Measurements from ENCODE around the gene GRIK5.

GRIK5 gene

DNA sequence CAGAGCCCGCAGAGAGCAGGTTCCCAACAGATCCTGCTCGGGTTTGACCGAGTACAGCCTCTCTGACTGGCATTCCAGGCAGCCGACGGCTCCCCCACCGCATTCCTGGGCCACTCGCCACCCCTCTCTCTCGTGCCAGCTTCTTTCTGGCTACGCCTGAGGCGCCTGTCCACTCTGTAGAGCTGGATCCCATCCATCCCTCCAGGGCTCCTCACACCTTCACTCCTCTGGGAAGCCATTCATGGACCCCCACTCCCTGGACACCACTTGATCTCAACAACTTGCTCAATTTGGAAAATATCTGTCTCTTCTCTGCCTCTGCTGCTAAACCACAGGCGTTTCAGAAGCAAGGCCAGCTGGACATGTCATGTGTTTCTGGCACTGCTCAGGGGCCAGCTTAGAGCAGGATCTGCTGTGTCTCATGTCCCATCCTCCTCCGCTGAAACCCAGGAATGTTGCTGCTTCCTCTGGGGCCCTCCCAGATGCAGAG lies 45.3 kb downstream of the GRIK5 start:
- H3K4me2 ChIP-seq (ENCODE audit: low read depth, low read length, poor library complexity, severe bottlenecking), result no peak overlapping the region
- no peak overlapping the region for H2AFZ ChIP-seq (ENCODE audit: low read length)
- H3K27me3 ChIP-seq (ENCODE audit: insufficient read depth, low read length, poor library complexity, severe bottlenecking), result no peaks in the 10 kb centered on the region
- H3K79me2 ChIP-seq (ENCODE audit: insufficient read depth, low read length), result no peaks in the 10 kb centered on the region
- H3F3A ChIP-seq (ENCODE audit: low read depth), result no peaks in the 10 kb centered on the region
- H3K9me2 ChIP-seq (replicated peaks; ENCODE audit: low read depth, low read length), result no peaks in the 10 kb centered on the region
- no peak for TF ChIP-seq EZH2phosphoT487 (IDR thresholded peaks at IDR 0.05; ENCODE audit: borderline replicate concordance)
- H3K9me3 ChIP-seq (ENCODE audit: insufficient read depth, low read depth, low read length), result no peaks in the 10 kb centered on the region
- H3K36me3 ChIP-seq (ENCODE audit: insufficient read depth, low read length), result no peaks in the 10 kb centered on the region
- H3K4me3 ChIP-seq (ENCODE audit: low read length, poor library complexity, severe bottlenecking), result no peak overlapping the region
- H4K20me1 ChIP-seq (ENCODE audit: insufficient read depth, low read length, poor library complexity, severe bottlenecking), result no peaks in the 10 kb centered on the region
- no peak overlapping the region for H3K9ac ChIP-seq (ENCODE audit: low read depth, low read length, poor library complexity, severe bottlenecking)
- H3K4me1 ChIP-seq (ENCODE audit: insufficient read depth, low read length, poor library complexity, severe bottlenecking), result peaks cover 15% of the 10 kb centered on the region

DNA sequence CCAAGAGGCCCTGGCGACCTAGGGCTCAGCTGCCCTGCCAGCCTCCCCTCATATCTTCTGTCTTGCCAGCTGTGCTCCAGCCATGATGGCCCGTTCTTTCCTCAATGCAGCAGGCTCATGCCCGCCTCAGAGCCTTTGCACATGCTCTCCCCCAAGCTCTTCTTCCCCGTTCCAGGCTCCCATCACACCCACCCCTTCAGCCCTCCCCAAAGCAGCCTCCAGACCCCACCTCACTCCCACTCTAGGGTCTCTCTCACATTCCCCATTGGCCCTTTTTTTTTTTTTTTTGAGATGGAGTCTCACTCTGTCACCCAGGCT lies 46.1 kb downstream of the GRIK5 start:
- TF ChIP-seq, protein P1, sequence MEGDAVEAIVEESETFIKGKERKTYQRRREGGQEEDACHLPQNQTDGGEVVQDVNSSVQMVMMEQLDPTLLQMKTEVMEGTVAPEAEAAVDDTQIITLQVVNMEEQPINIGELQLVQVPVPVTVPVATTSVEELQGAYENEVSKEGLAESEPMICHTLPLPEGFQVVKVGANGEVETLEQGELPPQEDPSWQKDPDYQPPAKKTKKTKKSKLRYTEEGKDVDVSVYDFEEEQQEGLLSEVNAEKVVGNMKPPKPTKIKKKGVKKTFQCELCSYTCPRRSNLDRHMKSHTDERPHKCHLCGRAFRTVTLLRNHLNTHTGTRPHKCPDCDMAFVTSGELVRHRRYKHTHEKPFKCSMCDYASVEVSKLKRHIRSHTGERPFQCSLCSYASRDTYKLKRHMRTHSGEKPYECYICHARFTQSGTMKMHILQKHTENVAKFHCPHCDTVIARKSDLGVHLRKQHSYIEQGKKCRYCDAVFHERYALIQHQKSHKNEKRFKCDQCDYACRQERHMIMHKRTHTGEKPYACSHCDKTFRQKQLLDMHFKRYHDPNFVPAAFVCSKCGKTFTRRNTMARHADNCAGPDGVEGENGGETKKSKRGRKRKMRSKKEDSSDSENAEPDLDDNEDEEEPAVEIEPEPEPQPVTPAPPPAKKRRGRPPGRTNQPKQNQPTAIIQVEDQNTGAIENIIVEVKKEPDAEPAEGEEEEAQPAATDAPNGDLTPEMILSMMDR (conservative IDR thresholded peaks at IDR 0.05; ENCODE audit: low read length), result no peak
- no peak for TF ChIP-seq EZH2phosphoT487 (IDR thresholded peaks at IDR 0.05; ENCODE audit: borderline replicate concordance)
- H3K9me2 ChIP-seq (replicated peaks; ENCODE audit: low read depth, low read length), result no peaks in the 10 kb centered on the region
- no peaks in the 10 kb centered on the region for H3K36me3 ChIP-seq (ENCODE audit: insufficient read depth, low read length)
- H3K9ac ChIP-seq (ENCODE audit: low read depth, low read length, poor library complexity, severe bottlenecking), result no peak overlapping the region
- no peaks in the 10 kb centered on the region for H3K79me2 ChIP-seq (ENCODE audit: insufficient read depth, low read length)
- no peak overlapping the region for H3K4me2 ChIP-seq (ENCODE audit: low read depth, low read length, poor library complexity, severe bottlenecking)
- no peaks in the 10 kb centered on the region for H3K9me3 ChIP-seq (ENCODE audit: insufficient read depth, low read depth, low read length)
- H3K4me3 ChIP-seq (ENCODE audit: low read length, poor library complexity, severe bottlenecking), result no peak overlapping the region
- H3F3A ChIP-seq (ENCODE audit: low read depth), result no peaks in the 10 kb centered on the region
- H2AFZ ChIP-seq (ENCODE audit: low read length), result no peak overlapping the region
- no peaks in the 10 kb centered on the region for H3K27me3 ChIP-seq (ENCODE audit: insufficient read depth, low read length, poor library complexity, severe bottlenecking)
- no peaks in the 10 kb centered on the region for H4K20me1 ChIP-seq (ENCODE audit: insufficient read depth, low read length, poor library complexity, severe bottlenecking)
- peaks cover 15% of the 10 kb centered on the region for H3K4me1 ChIP-seq (ENCODE audit: insufficient read depth, low read length, poor library complexity, severe bottlenecking)

DNA sequence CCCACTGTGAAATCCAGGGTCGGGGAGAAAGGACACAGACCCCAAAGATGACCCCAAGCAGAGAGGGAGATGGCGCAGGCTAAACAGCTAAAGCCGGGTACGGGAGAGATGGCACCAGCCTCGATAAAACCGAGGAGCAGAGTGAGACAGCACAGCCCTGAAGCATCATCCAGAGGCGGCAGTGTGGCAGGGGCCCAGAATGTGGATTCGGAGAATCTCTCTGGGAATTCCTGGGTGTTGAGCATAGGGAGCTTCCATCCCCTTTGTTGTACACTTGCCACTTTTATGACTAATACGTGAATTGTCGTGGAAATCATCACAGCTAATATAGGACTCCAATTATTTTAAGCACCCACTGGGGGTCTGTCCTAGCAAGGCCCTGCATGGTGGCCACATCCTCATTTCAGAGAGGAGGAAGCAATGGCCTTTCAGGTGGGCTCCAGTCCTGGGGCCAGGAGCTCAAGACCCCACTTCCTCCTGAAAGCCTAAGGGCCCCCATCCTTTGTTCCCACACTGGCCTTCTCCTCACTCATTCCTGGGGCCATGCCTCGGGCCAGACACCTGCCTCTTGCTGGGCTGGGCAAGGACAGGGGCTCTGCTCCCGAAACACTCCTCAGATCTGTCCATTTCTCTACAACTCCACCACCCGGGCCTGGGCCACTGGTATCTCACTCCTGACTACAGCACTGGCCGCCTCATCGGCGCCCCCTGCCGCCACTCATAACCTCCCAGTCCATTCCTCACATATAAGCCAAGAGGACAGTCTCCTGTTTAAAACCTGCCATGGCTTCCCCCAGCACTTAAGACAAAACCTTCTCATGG lies 46.7 kb downstream of the GRIK5 start:
- no peak for TF ChIP-seq EZH2phosphoT487 (IDR thresholded peaks at IDR 0.05; ENCODE audit: borderline replicate concordance)
- TF ChIP-seq, protein P1 (conservative IDR thresholded peaks at IDR 0.05; ENCODE audit: low read length), result peak; percentile 80
- no peak overlapping the region for H2AFZ ChIP-seq (ENCODE audit: low read length)
- H3K4me3 ChIP-seq (ENCODE audit: low read length, poor library complexity, severe bottlenecking), result no peak overlapping the region
- no peaks in the 10 kb centered on the region for H3K27me3 ChIP-seq (ENCODE audit: insufficient read depth, low read length, poor library complexity, severe bottlenecking)
- H3K9me2 ChIP-seq (replicated peaks; ENCODE audit: low read depth, low read length), result no peaks in the 10 kb centered on the region
- no peak overlapping the region for H3K4me2 ChIP-seq (ENCODE audit: low read depth, low read length, poor library complexity, severe bottlenecking)
- no peaks in the 10 kb centered on the region for H3K9me3 ChIP-seq (ENCODE audit: insufficient read depth, low read depth, low read length)
- H4K20me1 ChIP-seq (ENCODE audit: insufficient read depth, low read length, poor library complexity, severe bottlenecking), result no peaks in the 10 kb centered on the region
- no peaks in the 10 kb centered on the region for H3F3A ChIP-seq (ENCODE audit: low read depth)
- H3K4me1 ChIP-seq (ENCODE audit: insufficient read depth, low read length, poor library complexity, severe bottlenecking), result peaks cover 15% of the 10 kb centered on the region
- H3K79me2 ChIP-seq (ENCODE audit: insufficient read depth, low read length), result no peaks in the 10 kb centered on the region
- H3K36me3 ChIP-seq (ENCODE audit: insufficient read depth, low read length), result no peaks in the 10 kb centered on the region
- H3K9ac ChIP-seq (ENCODE audit: low read depth, low read length, poor library complexity, severe bottlenecking), result no peak overlapping the region

DNA sequence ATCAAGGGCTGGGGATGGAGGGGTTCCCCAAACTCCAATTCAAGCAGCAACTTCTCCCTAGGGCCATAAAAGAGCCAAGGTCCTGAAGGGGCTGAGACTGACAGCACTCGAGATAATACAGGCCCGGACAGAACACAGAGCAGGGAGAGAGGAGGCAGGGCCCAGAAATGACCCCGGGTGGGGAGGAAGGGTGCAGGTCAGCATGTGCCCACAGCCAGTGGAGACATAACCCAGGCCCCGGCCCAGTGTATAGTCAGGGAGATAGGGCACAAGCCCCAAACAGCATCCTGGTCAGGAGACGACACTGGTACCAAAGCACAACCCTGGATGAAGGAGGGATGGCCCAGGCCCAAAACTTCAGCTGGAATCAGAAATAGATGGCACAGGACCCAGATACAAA lies 47.4 kb downstream of the GRIK5 start:
- no peak overlapping the region for H3K9ac ChIP-seq (ENCODE audit: low read depth, low read length, poor library complexity, severe bottlenecking)
- no peaks in the 10 kb centered on the region for H3F3A ChIP-seq (ENCODE audit: low read depth)
- H3K9me3 ChIP-seq (ENCODE audit: insufficient read depth, low read depth, low read length), result no peaks in the 10 kb centered on the region
- no peaks in the 10 kb centered on the region for H3K9me2 ChIP-seq (replicated peaks; ENCODE audit: low read depth, low read length)
- no peak overlapping the region for H2AFZ ChIP-seq (ENCODE audit: low read length)
- H3K27me3 ChIP-seq (ENCODE audit: insufficient read depth, low read length, poor library complexity, severe bottlenecking), result no peaks in the 10 kb centered on the region
- TF ChIP-seq, protein P1 (conservative IDR thresholded peaks at IDR 0.05; ENCODE audit: low read length), result no peak
- no peak for TF ChIP-seq EZH2phosphoT487 (IDR thresholded peaks at IDR 0.05; ENCODE audit: borderline replicate concordance)
- peaks cover 15% of the 10 kb centered on the region for H3K4me1 ChIP-seq (ENCODE audit: insufficient read depth, low read length, poor library complexity, severe bottlenecking)
- H3K36me3 ChIP-seq (ENCODE audit: insufficient read depth, low read length), result no peaks in the 10 kb centered on the region
- no peaks in the 10 kb centered on the region for H3K79me2 ChIP-seq (ENCODE audit: insufficient read depth, low read length)
- H3K4me2 ChIP-seq (ENCODE audit: low read depth, low read length, poor library complexity, severe bottlenecking), result no peak overlapping the region
- H3K4me3 ChIP-seq (ENCODE audit: low read length, poor library complexity, severe bottlenecking), result no peak overlapping the region
- H4K20me1 ChIP-seq (ENCODE audit: insufficient read depth, low read length, poor library complexity, severe bottlenecking), result no peaks in the 10 kb centered on the region
